Keratinocyte (primary cell): ENCODE measurements around the gene ZC3H18.

ENCODE experiments used
- EZH2 ChIP-seq: IDR thresholded peaks from one replicate; pipeline ENCODE4 v1.6.1; 2012; ENCODE audit warnings: inconsistent platforms, mild to moderate bottlenecking, low read length, moderate library complexity
- TF ChIP-seq, protein P1 (sequence below), 3 experiments: IDR thresholded peaks in 1 of 3; conservative IDR thresholded peaks in 1 of 3; optimal IDR thresholded peaks in 1 of 3; 2 replicates in 2 of 3; 3 replicates in 1 of 3; pipeline versions ENCODE3 to v1.5.1; 2011; ENCODE audit warnings: low read length in 3 of 3, mild to moderate bottlenecking in 3 of 3, moderate library complexity in 2 of 3, control low read depth in 1 of 3, inconsistent platforms in 1 of 3; ENCODE audit not compliant: insufficient read depth in 2 of 3; ENCODE audit errors: extremely low read depth in 1 of 3

DNA sequence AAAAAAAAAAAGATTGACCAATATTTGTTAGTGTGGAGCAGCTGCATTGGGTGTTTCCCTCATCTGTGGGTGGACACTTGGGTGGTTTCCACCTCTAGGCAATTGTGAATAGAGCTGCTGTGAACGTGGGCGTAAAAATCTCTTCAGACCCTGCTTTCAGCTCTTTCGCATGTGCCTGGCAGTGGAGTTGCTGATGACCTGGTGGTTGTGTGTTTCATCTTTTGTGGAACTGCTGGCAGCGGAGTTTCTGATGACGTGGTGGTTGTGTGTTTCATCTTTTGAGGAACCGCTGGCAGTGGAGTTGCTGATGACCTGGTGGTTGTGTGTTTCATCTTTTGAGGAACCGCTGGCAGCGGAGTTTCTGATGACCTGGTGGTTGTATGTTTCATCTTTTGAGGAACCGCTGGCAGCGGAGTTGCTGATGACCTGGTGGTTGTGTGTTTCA is 21.4 kb downstream of the ZC3H18 start:
- TF ChIP-seq, protein P1, sequence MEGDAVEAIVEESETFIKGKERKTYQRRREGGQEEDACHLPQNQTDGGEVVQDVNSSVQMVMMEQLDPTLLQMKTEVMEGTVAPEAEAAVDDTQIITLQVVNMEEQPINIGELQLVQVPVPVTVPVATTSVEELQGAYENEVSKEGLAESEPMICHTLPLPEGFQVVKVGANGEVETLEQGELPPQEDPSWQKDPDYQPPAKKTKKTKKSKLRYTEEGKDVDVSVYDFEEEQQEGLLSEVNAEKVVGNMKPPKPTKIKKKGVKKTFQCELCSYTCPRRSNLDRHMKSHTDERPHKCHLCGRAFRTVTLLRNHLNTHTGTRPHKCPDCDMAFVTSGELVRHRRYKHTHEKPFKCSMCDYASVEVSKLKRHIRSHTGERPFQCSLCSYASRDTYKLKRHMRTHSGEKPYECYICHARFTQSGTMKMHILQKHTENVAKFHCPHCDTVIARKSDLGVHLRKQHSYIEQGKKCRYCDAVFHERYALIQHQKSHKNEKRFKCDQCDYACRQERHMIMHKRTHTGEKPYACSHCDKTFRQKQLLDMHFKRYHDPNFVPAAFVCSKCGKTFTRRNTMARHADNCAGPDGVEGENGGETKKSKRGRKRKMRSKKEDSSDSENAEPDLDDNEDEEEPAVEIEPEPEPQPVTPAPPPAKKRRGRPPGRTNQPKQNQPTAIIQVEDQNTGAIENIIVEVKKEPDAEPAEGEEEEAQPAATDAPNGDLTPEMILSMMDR (optimal IDR thresholded peaks at IDR 0.05 in 1 of 3, IDR thresholded peaks at IDR 0.05 in 1 of 3, conservative IDR thresholded peaks at IDR 0.05 in 1 of 3; ENCODE audit: extremely low read depth in 1 of 3, insufficient read depth in 2 of 3, low read length in 3 of 3), result no peak
- TF ChIP-seq EZH2, result no peak
